Measurements from ENCODE around the gene TOX2. TPM values are rescaled to one million over a fixed set of nuclear protein-coding genes. Genes with fewer than 3 reads are reported as not detected.

The TOX2 gene
- total RNA-seq, 1 experiment from 2014 or later, result 1.8 TPM

DNA sequence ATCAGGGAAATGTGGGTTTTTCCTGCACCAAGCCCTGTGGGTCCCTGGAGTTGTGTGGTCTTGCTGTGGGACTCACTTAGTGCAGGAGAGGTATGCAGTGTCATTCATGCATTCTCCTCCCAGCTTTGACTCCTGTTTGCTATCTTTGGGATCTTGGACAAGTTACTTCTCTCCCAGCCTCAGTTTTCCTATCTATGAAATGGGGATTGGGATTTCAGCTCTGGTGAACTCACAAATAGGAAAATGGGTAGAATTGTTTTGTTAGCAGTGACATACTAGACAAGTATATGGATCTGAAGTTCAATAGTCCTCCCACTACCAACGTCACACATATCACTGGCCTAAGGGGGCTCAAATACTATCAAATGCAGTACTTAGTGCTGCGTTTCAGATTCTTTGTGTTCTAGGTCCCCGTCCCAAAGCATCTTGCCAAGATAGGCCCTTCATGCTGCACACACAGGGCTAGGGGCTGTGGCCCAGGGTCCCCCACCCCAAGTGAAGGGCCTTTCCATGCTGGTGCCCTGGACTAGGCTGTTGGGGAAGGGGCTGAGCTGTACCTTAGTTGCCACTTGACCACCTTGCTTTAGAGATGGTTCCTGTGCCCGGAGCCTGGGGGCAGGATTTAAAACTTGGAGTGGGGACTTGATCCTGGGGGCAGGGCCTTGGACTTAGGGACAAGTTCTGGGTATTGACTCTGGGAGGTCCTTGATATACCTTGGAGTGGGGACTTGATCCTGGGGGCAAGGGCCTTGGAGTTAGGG is 98.0 kb downstream of the TOX2 start:
- H3K4me1 ChIP-seq (ENCODE audit: insufficient read depth, low read length), result 0 out of 2 replicates have a peak, but pooled peaks cover 9% of the 10 kb centered on the region
- H3K9me2 ChIP-seq (replicated peaks; ENCODE audit: low read length), result no peaks in the 10 kb centered on the region
- no peaks in the 10 kb centered on the region for H3K9me3 ChIP-seq (ENCODE audit: low read length)
- no peak overlapping the region for H2AFZ ChIP-seq (ENCODE audit: low read length)
- H3K27ac ChIP-seq (ENCODE audit: low read length), result no peak overlapping the region
- no peak overlapping the region for H3K4me3 ChIP-seq (ENCODE audit: low read length)
- ChIA-PET CTCF (no interaction called here), POLR2A (ENCODE audit: unreplicated experiment) (no interaction called here)
- H3K9ac ChIP-seq (ENCODE audit: low read length), result no peak overlapping the region
- H3K36me3 ChIP-seq (ENCODE audit: low read depth, low read length), result no peaks in the 10 kb centered on the region
- no peak for DNase-seq
- no peak for TF ChIP-seq EZH2 (IDR thresholded peaks at IDR 0.05; ENCODE audit: low read length, unreplicated experiment)
- TF ChIP-seq EZH2phosphoT487 (IDR thresholded peaks at IDR 0.05; ENCODE audit: borderline replicate concordance, low read length), result no peak
- TF ChIP-seq, protein P1, sequence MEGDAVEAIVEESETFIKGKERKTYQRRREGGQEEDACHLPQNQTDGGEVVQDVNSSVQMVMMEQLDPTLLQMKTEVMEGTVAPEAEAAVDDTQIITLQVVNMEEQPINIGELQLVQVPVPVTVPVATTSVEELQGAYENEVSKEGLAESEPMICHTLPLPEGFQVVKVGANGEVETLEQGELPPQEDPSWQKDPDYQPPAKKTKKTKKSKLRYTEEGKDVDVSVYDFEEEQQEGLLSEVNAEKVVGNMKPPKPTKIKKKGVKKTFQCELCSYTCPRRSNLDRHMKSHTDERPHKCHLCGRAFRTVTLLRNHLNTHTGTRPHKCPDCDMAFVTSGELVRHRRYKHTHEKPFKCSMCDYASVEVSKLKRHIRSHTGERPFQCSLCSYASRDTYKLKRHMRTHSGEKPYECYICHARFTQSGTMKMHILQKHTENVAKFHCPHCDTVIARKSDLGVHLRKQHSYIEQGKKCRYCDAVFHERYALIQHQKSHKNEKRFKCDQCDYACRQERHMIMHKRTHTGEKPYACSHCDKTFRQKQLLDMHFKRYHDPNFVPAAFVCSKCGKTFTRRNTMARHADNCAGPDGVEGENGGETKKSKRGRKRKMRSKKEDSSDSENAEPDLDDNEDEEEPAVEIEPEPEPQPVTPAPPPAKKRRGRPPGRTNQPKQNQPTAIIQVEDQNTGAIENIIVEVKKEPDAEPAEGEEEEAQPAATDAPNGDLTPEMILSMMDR (conservative IDR thresholded peaks at IDR 0.05; ENCODE audit: low read depth, low read length), result no peak
- H3K79me2 ChIP-seq (ENCODE audit: low read length), result no peaks in the 10 kb centered on the region
- no peaks in the 10 kb centered on the region for H3F3A ChIP-seq (ENCODE audit: low read length, unreplicated experiment)
- H3K4me2 ChIP-seq (ENCODE audit: low read length), result no peak overlapping the region
- intact Hi-C loops (cut with micrococcal nuclease), result no loop called here
- no TSS peak for BruUV-seq (replicated peaks)
- H4K20me1 ChIP-seq (ENCODE audit: low read length), result no peaks in the 10 kb centered on the region
- no peak for ATAC-seq
- no peaks in the 10 kb centered on the region for H3K27me3 ChIP-seq (ENCODE audit: low read length)

- H3K4me2 ChIP-seq (ENCODE audit: low read length), result no peak overlapping the region
- no peaks in the 10 kb centered on the region for H3F3A ChIP-seq (ENCODE audit: low read length, unreplicated experiment)
- H3K79me2 ChIP-seq (ENCODE audit: low read length), result no peaks in the 10 kb centered on the region
- no peaks in the 10 kb centered on the region for H3K9me3 ChIP-seq (ENCODE audit: low read length)
- no peaks in the 10 kb centered on the region for H3K36me3 ChIP-seq (ENCODE audit: low read depth, low read length)
- intact Hi-C loops (cut with micrococcal nuclease), result no loop called here
- peaks cover 24% of the 10 kb centered on the region for H3K4me1 ChIP-seq (ENCODE audit: insufficient read depth, low read length)
- DNase-seq (no peak), ATAC-seq (no peak)
- CTCF ChIA-PET, result no interaction called here
- no peak overlapping the region for H3K9ac ChIP-seq (ENCODE audit: low read length)
- H3K27me3 ChIP-seq (ENCODE audit: low read length), result no peaks in the 10 kb centered on the region
- no peaks in the 10 kb centered on the region for H4K20me1 ChIP-seq (ENCODE audit: low read length)
- no peak overlapping the region for H3K27ac ChIP-seq (ENCODE audit: low read length)
- H3K9me2 ChIP-seq (replicated peaks; ENCODE audit: low read length), result no peaks in the 10 kb centered on the region
- H2AFZ ChIP-seq (ENCODE audit: low read length), result no peak overlapping the region
- BruUV-seq (replicated peaks), result no TSS peak
- no peak for TF ChIP-seq EZH2phosphoT487 (IDR thresholded peaks at IDR 0.05; ENCODE audit: borderline replicate concordance, low read length)
- TF ChIP-seq, protein P1 (conservative IDR thresholded peaks at IDR 0.05; ENCODE audit: low read depth, low read length), result no peak
- no peak for TF ChIP-seq EZH2 (IDR thresholded peaks at IDR 0.05; ENCODE audit: low read length, unreplicated experiment)
- no peak overlapping the region for H3K4me3 ChIP-seq (ENCODE audit: low read length)
- POLR2A ChIA-PET (ENCODE audit: unreplicated experiment), result no interaction called here
Measured at GRCh38 chr20:44014807-44015732, 100.4 kb downstream of the TOX2 start.

All from PC-3 (cell line).